PFSK-1 (cell line): ENCODE results near the gene FSIP2.

Source experiments
- SIN3A ChIP-seq: IDR thresholded peaks from 2 replicates; pipeline ENCODE4 v1.6.1; 2012; ENCODE audit warnings: mild to moderate bottlenecking, low read length, moderate library complexity, borderline replicate concordance; ENCODE audit not compliant: insufficient read depth
- TAF1 ChIP-seq: IDR thresholded peaks from 2 replicates; pipeline ENCODE4 v1.6.1; 2012; ENCODE audit warnings: low read length, control low read depth, borderline replicate concordance; ENCODE audit not compliant: insufficient read depth
- TF ChIP-seq, protein P1 (sequence below), 2 experiments: IDR thresholded peaks; 2 replicates each; pipeline versions ENCODE4 v1.6.1 to v1.8.0; 2011 to 2012; ENCODE audit warnings: low read depth in 2 of 2, low read length in 2 of 2, control low read depth in 1 of 2, inconsistent platforms in 1 of 2, mild to moderate bottlenecking in 1 of 2, moderate library complexity in 1 of 2; ENCODE audit not compliant: insufficient read depth in 1 of 2

DNA sequence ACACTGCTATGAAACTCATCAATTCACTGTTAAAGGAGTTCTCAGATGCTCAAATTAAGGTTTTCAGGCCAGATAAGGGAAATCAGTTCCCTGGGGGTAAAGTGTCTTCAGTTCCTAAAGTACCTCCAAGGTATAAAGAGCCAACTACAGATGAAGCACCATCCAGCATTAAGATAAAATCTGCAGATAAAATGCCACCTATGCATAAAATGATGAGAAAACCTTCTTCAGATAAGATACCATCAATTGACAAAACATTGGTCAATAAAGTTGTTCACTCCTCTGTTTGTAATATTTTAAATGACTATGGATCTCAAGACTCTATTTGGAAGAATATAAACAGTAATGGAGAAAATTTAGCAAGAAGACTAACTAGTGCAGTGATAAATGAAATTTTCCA, 68.2 kb downstream of the FSIP2 start:
- TF ChIP-seq, protein P1, sequence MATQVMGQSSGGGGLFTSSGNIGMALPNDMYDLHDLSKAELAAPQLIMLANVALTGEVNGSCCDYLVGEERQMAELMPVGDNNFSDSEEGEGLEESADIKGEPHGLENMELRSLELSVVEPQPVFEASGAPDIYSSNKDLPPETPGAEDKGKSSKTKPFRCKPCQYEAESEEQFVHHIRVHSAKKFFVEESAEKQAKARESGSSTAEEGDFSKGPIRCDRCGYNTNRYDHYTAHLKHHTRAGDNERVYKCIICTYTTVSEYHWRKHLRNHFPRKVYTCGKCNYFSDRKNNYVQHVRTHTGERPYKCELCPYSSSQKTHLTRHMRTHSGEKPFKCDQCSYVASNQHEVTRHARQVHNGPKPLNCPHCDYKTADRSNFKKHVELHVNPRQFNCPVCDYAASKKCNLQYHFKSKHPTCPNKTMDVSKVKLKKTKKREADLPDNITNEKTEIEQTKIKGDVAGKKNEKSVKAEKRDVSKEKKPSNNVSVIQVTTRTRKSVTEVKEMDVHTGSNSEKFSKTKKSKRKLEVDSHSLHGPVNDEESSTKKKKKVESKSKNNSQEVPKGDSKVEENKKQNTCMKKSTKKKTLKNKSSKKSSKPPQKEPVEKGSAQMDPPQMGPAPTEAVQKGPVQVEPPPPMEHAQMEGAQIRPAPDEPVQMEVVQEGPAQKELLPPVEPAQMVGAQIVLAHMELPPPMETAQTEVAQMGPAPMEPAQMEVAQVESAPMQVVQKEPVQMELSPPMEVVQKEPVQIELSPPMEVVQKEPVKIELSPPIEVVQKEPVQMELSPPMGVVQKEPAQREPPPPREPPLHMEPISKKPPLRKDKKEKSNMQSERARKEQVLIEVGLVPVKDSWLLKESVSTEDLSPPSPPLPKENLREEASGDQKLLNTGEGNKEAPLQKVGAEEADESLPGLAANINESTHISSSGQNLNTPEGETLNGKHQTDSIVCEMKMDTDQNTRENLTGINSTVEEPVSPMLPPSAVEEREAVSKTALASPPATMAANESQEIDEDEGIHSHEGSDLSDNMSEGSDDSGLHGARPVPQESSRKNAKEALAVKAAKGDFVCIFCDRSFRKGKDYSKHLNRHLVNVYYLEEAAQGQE (IDR thresholded peaks at IDR 0.05; ENCODE audit: insufficient read depth in 1 of 2, low read depth in 2 of 2, low read length in 2 of 2) = no peak
- TF ChIP-seq SIN3A (no peak), TAF1 (no peak)
